HG02852 (cell line): ENCODE measurements around the gene NTNG1.

Experiments used
- ATAC-seq: cut with Tn5 transposase; IDR thresholded peaks from one replicate; pipeline ENCODE4 v1.9.1; 2021; ENCODE audit warnings: mild to moderate bottlenecking, moderate library complexity; ENCODE audit not compliant: unreplicated experiment

Gene NTNG1

GRCh38 chr1:107443860-107444259, 303.0 kb downstream of the NTNG1 start:
- no peak for ATAC-seq

- ATAC-seq, result no peak
These were observed 303.5 kb downstream of the NTNG1 start for GRCh38 chr1:107444302-107444701.

- ATAC-seq, result no peak
These were observed 308.5 kb downstream of the NTNG1 start for GRCh38 chr1:107449326-107449725.

GRCh38 chr1:107450899-107451664, 310.2 kb downstream of the NTNG1 start:
- ATAC-seq, result peak; percentile 74

- peak; percentile 54 for ATAC-seq
These were observed 310.9 kb downstream of the NTNG1 start for GRCh38 chr1:107451715-107452114.

- no peak for ATAC-seq
These were observed 314.0 kb downstream of the NTNG1 start for GRCh38 chr1:107454791-107455190.

GRCh38 chr1:107457989-107458388, 317.1 kb downstream of the NTNG1 start:
- ATAC-seq, result no peak

- peak; percentile 72 for ATAC-seq
These were observed 318.5 kb downstream of the NTNG1 start for GRCh38 chr1:107459204-107459904.

- ATAC-seq, result peak; percentile 62
These were observed 319.2 kb downstream of the NTNG1 start for GRCh38 chr1:107460035-107460434.

GRCh38 chr1:107464827-107465226, 324.0 kb downstream of the NTNG1 start:
- ATAC-seq, result no peak

GRCh38 chr1:107467286-107467685, 326.4 kb downstream of the NTNG1 start:
- no peak for ATAC-seq

GRCh38 chr1:107467811-107468210, 327.0 kb downstream of the NTNG1 start:
- ATAC-seq, result no peak

GRCh38 chr1:107473065-107473464, 332.2 kb downstream of the NTNG1 start:
- peak; percentile 54 for ATAC-seq

- ATAC-seq, result peak; percentile 91
These were observed 334.2 kb downstream of the NTNG1 start for GRCh38 chr1:107474877-107475612.

GRCh38 chr1:107477233-107477632, 336.4 kb downstream of the NTNG1 start:
- no peak for ATAC-seq

- no peak for ATAC-seq
These were observed 339.1 kb downstream of the NTNG1 start for GRCh38 chr1:107479865-107480350.

GRCh38 chr1:107480548-107481415, 339.9 kb downstream of the NTNG1 start:
- no peak for ATAC-seq

GRCh38 chr1:107481756-107482384, 341.0 kb downstream of the NTNG1 start:
- no peak for ATAC-seq

- ATAC-seq, result no peak
These were observed 343.1 kb downstream of the NTNG1 start for GRCh38 chr1:107483949-107484348.

GRCh38 chr1:107486349-107486748, 345.5 kb downstream of the NTNG1 start:
- ATAC-seq, result no peak
